ENCODE data around the gene FAM180B. TPM values are rescaled to one million over a fixed set of nuclear protein-coding genes. Genes with fewer than 3 reads are reported as not detected.

Gene FAM180B
- total and polyA plus RNA-seq, 7 donors: 0.04 to 0.51 (median 0.15) TPM; not detected in 2

GRCh38 chr11:47595029-47595428, 8.6 kb downstream of the FAM180B start:
- Histone ChIP-seq H3K9me3 (no peaks in the 10 kb centered on the region), H3K36me3 (ENCODE audit: insufficient read depth in 1 of 2, low read depth in 1 of 2) (no peaks in the 10 kb centered on the region), H3K4me1 (no peaks in the 10 kb centered on the region), H3K27ac (no peak overlapping the region), H3K4me3 (no peak overlapping the region), H3K27me3 (ENCODE audit: insufficient read depth in 3 of 3, low read length in 2 of 3) (peaks cover 0 to 42% (median 18%) of the 10 kb centered on the region in 3 donors)
- TF ChIP-seq CTCF (IDR thresholded peaks at IDR 0.05): no peak
- intact Hi-C loops (cut with DNase I): no loop called here
- DNase-seq (no peak), ATAC-seq (peak in 2 of 4 donors; percentile 43 to 61)
- WGBS, 3 donors: 42 to 51% (median 47%) methylated on average over 5 to 7 of the region's 7 CpGs

- DNase-seq: no peak
These were observed 9.5 kb downstream of the FAM180B start for GRCh38 chr11:47595967-47596366.

GRCh38 chr11:47599902-47600301, 13.4 kb downstream of the FAM180B start:
- peak in 1 of 2 donors; percentile 27 for DNase-seq
- no peaks in the 10 kb centered on the region for H3K27me3 ChIP-seq (ENCODE audit: insufficient read depth in 3 of 3, low read length in 2 of 3)

More at GRCh38 chr11:47595967-47596366, 9.5 kb downstream of the FAM180B start:
- Histone ChIP-seq H3K9me3 (no peaks in the 10 kb centered on the region), H3K27me3 (ENCODE audit: insufficient read depth in 3 of 3, low read length in 2 of 3) (peaks cover 0 to 34% (median 15%) of the 10 kb centered on the region in 3 donors), H3K4me3 (no peak overlapping the region), H3K27ac (no peak overlapping the region), H3K36me3 (ENCODE audit: insufficient read depth in 1 of 2, low read depth in 1 of 2) (no peaks in the 10 kb centered on the region), H3K4me1 (no peaks in the 10 kb centered on the region)
- no peak for TF ChIP-seq CTCF (IDR thresholded peaks at IDR 0.05)
- 95 to 100% (median 96%) methylated on average over 1 of the region's 1 CpG for WGBS, 3 donors
- intact Hi-C loops (cut with DNase I): no loop called here
- ATAC-seq: no peak

GRCh38 chr11:47603295-47603694, 16.8 kb downstream of the FAM180B start:
- H3K4me3 ChIP-seq: no peak overlapping the region
- ATAC-seq: no peak
- H3K36me3 ChIP-seq (ENCODE audit: insufficient read depth in 1 of 2, low read depth in 1 of 2): peaks cover 0 to 19% of the 10 kb centered on the region in 2 donors
- 91 to 93% (median 91%) methylated on average over 4 of the region's 4 CpGs for WGBS, 3 donors
- DNase-seq: no peak
- TF ChIP-seq CTCF (IDR thresholded peaks at IDR 0.05): no peak
- no peaks in the 10 kb centered on the region for H3K9me3 ChIP-seq
- intact Hi-C loops (cut with DNase I): no loop called here
- no peaks in the 10 kb centered on the region for H3K27me3 ChIP-seq (ENCODE audit: insufficient read depth in 3 of 3, low read length in 2 of 3)
- H3K4me1 ChIP-seq: no peaks in the 10 kb centered on the region
- H3K27ac ChIP-seq: no peak overlapping the region

More at GRCh38 chr11:47599902-47600301, 13.4 kb downstream of the FAM180B start:
- ATAC-seq: no peak
- no peak overlapping the region for H3K27ac ChIP-seq
- H3K4me3 ChIP-seq: no peak overlapping the region
- no peak for TF ChIP-seq CTCF (IDR thresholded peaks at IDR 0.05)
- peaks cover 0 to 4% of the 10 kb centered on the region in 2 donors for H3K36me3 ChIP-seq (ENCODE audit: insufficient read depth in 1 of 2, low read depth in 1 of 2)
- H3K9me3 ChIP-seq: no peaks in the 10 kb centered on the region
- intact Hi-C loops (cut with DNase I): no loop called here
- H3K4me1 ChIP-seq: no peaks in the 10 kb centered on the region
- 35 to 58% (median 42%) methylated on average over 4 of the region's 4 CpGs for WGBS, 3 donors

- DNase-seq (no peak), ATAC-seq (no peak)
- WGBS, 3 donors: 77 to 86% (median 81%) methylated on average over 3 of the region's 3 CpGs
These were observed 19.4 kb downstream of the FAM180B start for GRCh38 chr11:47605921-47606320.

More at GRCh38 chr11:47605921-47606320, 19.4 kb downstream of the FAM180B start:
- TF ChIP-seq CTCF (IDR thresholded peaks at IDR 0.05): no peak
- Histone ChIP-seq H3K27me3 (ENCODE audit: insufficient read depth in 3 of 3, low read length in 2 of 3) (no peaks in the 10 kb centered on the region), H3K36me3 (ENCODE audit: insufficient read depth in 1 of 2, low read depth in 1 of 2) (peaks cover 0 to 34% of the 10 kb centered on the region in 2 donors), H3K9me3 (no peaks in the 10 kb centered on the region), H3K4me1 (no peaks in the 10 kb centered on the region), H3K27ac (no peak overlapping the region), H3K4me3 (no peak overlapping the region)
- intact Hi-C loops (cut with DNase I): no loop called here
